K562 (cell line): Measurements from ENCODE around the gene IL27RA. TPM values are rescaled to one million over a fixed set of nuclear protein-coding genes. Genes with fewer than 3 reads are reported as not detected.

Source experiments
- ARID1B ChIP-seq: fragments of 450-650 bp; IDR thresholded peaks from 2 replicates; pipeline ENCODE4 v1.6.1; 2016; ENCODE audit warnings: antibody characterized with exemption, mild to moderate bottlenecking, inconsistent platforms
- DPF2 ChIP-seq: fragments of 450-650 bp; IDR thresholded peaks from 2 replicates; pipeline ENCODE4 v1.6.1; 2016
- EGR1 ChIP-seq: fragments of 450-650 bp; conservative IDR thresholded peaks from 2 replicates; pipeline ENCODE4 v1.6.1; 2017; ENCODE audit warnings: mild to moderate bottlenecking
- EP300 ChIP-seq: IDR thresholded peaks from 2 replicates; pipeline ENCODE4 v1.6.1; 2012; ENCODE audit warnings: low read length, improper control_type of control experiment
- ETV1 ChIP-seq: fragments of 450-650 bp; conservative IDR thresholded peaks from 2 replicates; pipeline ENCODE4 v1.6.1; 2016; ENCODE audit warnings: missing genetic modification characterization, control low read depth, low read depth, missing compliant biosample characterization
- FIP1L1 ChIP-seq: fragments of 200-400 bp; formaldehyde crosslinking; IDR thresholded peaks from 2 replicates; pipeline ENCODE4 v1.6.1; 2018; ENCODE audit warnings: mild to moderate bottlenecking, low read depth, low read length; ENCODE audit not compliant: poor library complexity, severe bottlenecking
- MEIS2 ChIP-seq: fragments of 450-650 bp; IDR thresholded peaks from 2 replicates; pipeline ENCODE4 v1.6.1; 2014; ENCODE audit warnings: mild to moderate bottlenecking; ENCODE audit not compliant: partially characterized antibody
- MYNN ChIP-seq, 2 experiments: sonication (generic); formaldehyde crosslinking in 1 of 2; IDR thresholded peaks; 2 replicates each; pipeline versions ENCODE4 v1.5.0 to v1.6.1; 2016 to 2020; ENCODE audit warnings: antibody characterized with exemption in 1 of 2, missing genetic modification reagents in 1 of 2
- NBN ChIP-seq: fragments of 450-650 bp; IDR thresholded peaks from 2 replicates; pipeline ENCODE4 v1.6.1; 2016; ENCODE audit warnings: low read depth, mild to moderate bottlenecking
- POLR2A ChIP-seq: fragments of 450-650 bp; conservative IDR thresholded peaks from 2 replicates; pipeline ENCODE4 v1.6.1; 2016
- RCOR1 ChIP-seq, 2 experiments: IDR thresholded peaks; 2 replicates each; pipeline ENCODE4 v1.6.1; 2012; ENCODE audit warnings: low read depth in 2 of 2, low read length in 2 of 2, borderline replicate concordance in 1 of 2, improper control_type of control experiment in 1 of 2
- SIN3A ChIP-seq, 2 experiments: fragments of 150-350 bp in 1 of 2; IDR thresholded peaks; 2 replicates each; pipeline ENCODE4 v1.6.1; 2011 to 2016; ENCODE audit warnings: borderline replicate concordance in 2 of 2, low read depth in 2 of 2, low read length in 2 of 2, mild to moderate bottlenecking in 2 of 2, moderate library complexity in 2 of 2; ENCODE audit not compliant: control insufficient read depth in 1 of 2
- SUPT5H ChIP-seq: fragments of 450-650 bp; IDR thresholded peaks from 2 replicates; pipeline ENCODE4 v1.6.1; 2016
- polyA plus RNA-seq, 8 experiments: library from polyadenylated mRNA; depleted of rRNA in 4 of 8; stranded (reverse) in 5 of 8; unstranded in 3 of 8; fragments of >200 nt; fragmentation: Nextera tagmentation in 2 of 8; fragmentation: Illumina TruSeq in 1 of 8; extraction: Ambion mirVana in 2 of 8; extraction: Trizol in 1 of 8; gene quantifications; 2 replicates each; pipeline versions ENCODE4 v1.2.1 to v1.2.3, GENCODE V29; 2011 to 2014; ENCODE audit warnings: inconsistent platforms in 1 of 8, missing spikeins in 1 of 8
- total RNA-seq, 7 experiments: library from RNA; depleted of rRNA in 6 of 7; stranded (reverse); fragments of >200 nt in 6 of 7; fragmentation: Illumina TruSeq in 2 of 7; extraction: Trizol in 2 of 7; gene quantifications; 2 replicates each; pipeline versions ENCODE4 v1.2.1 to v1.2.3, GENCODE V29; 2011 to 2021; ENCODE audit warnings: low replicate concordance in 1 of 7
- TF ChIP-seq, protein P1 (sequence below): sonication (generic); formaldehyde crosslinking; IDR thresholded peaks from 2 replicates; pipeline ENCODE4 v1.8.0; 2022; ENCODE audit warnings: missing genetic modification reagents, mild to moderate bottlenecking, moderate library complexity, borderline replicate concordance
- TF ChIP-seq, protein P2 (sequence below): fragments of 450-650 bp; IDR thresholded peaks from 2 replicates; pipeline ENCODE4 v1.6.1; 2016
- TF ChIP-seq, protein P3 (sequence below), 2 experiments: fragments of 450-650 bp; conservative IDR thresholded peaks; 2 replicates each; pipeline ENCODE4 v1.6.1; 2017; ENCODE audit warnings: mild to moderate bottlenecking in 2 of 2, moderate library complexity in 2 of 2
- TF ChIP-seq, protein P4 (sequence below), 3 experiments: IDR thresholded peaks in 2 of 3; conservative IDR thresholded peaks in 1 of 3; 2 replicates each; pipeline ENCODE4 v1.5.1; 2011 to 2012; ENCODE audit warnings: low read length in 3 of 3, mild to moderate bottlenecking in 3 of 3, control low read depth in 2 of 3, improper control_type of control experiment in 1 of 3, inconsistent platforms in 1 of 3, low read depth in 1 of 3, mixed read lengths in 1 of 3, moderate library complexity in 1 of 3; ENCODE audit not compliant: insufficient read depth in 2 of 3

Gene IL27RA
- total and polyA plus RNA-seq, 9 of the 15 experiments (the other 6 are each of a cell fraction or from before 2014, with no cell fraction given), result 1.9 to 15.9 (median 12.0) TPM

DNA sequence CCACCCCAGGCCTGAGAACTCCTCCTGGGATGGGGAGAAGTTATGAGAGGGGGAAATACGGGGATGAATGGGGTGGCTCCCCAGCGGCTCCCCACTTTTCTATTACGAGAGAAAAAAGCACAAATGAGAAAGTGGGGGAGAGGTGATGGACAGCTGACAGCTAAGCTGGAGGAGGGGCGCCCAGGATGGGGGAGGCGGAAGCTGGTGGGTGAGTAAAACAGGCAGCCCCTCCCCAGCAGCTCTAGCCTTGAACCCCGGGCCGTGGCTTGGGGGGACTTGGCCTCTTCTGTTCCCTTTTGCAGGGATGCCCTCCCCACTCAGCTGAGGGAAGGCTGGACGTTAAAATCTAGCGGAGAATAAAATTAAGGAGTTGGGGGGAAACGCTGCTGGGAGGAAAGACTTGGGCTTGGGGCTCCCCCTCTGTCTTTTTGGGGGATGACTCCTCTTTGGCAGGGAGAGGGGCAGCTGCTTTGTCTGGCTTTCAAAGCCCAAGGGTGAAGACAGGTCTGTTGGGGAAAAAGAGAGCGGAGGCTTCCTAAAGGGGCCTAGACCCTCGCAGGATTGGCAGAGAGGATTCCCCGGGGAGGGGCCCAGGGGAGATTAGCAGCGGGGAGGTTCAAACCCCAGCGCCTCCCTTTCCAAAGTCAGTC, 60.4 kb downstream of the IL27RA start (continued):
- TF ChIP-seq, protein P1, sequence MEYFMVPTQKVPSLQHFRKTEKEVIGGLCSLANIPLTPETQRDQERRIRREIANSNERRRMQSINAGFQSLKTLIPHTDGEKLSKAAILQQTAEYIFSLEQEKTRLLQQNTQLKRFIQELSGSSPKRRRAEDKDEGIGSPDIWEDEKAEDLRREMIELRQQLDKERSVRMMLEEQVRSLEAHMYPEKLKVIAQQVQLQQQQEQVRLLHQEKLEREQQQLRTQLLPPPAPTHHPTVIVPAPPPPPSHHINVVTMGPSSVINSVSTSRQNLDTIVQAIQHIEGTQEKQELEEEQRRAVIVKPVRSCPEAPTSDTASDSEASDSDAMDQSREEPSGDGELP (CRISPR knock-in tag), result peak; percentile 72; the same call in 1 of the 2 replicates
- no peak for TF ChIP-seq FIP1L1
- no peak for TF ChIP-seq EP300
- no peak; the same call in 1 of the 2 replicates for TF ChIP-seq NBN
- TF ChIP-seq POLR2A, result 0 out of 2 replicates have a peak, but pooled peaks have one; percentile 20
- TF ChIP-seq, protein P2, sequence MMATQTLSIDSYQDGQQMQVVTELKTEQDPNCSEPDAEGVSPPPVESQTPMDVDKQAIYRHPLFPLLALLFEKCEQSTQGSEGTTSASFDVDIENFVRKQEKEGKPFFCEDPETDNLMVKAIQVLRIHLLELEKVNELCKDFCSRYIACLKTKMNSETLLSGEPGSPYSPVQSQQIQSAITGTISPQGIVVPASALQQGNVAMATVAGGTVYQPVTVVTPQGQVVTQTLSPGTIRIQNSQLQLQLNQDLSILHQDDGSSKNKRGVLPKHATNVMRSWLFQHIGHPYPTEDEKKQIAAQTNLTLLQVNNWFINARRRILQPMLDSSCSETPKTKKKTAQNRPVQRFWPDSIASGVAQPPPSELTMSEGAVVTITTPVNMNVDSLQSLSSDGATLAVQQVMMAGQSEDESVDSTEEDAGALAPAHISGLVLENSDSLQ, result peak; percentile 95
- TF ChIP-seq SIN3A (IDR thresholded peaks at IDR 0.05; ENCODE audit: borderline replicate concordance in 2 of 2, control insufficient read depth in 1 of 2, low read depth in 2 of 2, low read length in 2 of 2), result 0 out of 4 replicates have a peak, but pooled peaks have one; percentile 8 to 19
- TF ChIP-seq, protein P3, sequence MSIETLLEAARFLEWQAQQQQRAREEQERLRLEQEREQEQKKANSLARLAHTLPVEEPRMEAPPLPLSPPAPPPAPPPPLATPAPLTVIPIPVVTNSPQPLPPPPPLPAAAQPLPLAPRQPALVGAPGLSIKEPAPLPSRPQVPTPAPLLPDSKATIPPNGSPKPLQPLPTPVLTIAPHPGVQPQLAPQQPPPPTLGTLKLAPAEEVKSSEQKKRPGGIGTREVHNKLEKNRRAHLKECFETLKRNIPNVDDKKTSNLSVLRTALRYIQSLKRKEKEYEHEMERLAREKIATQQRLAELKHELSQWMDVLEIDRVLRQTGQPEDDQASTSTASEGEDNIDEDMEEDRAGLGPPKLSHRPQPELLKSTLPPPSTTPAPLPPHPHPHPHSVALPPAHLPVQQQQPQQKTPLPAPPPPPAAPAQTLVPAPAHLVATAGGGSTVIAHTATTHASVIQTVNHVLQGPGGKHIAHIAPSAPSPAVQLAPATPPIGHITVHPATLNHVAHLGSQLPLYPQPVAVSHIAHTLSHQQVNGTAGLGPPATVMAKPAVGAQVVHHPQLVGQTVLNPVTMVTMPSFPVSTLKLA (conservative IDR thresholded peaks at IDR 0.05), result peak in 1 of 2 experiments; percentile 63; a peak in 2 of 4 replicates
- TF ChIP-seq EGR1, result peak; percentile 72
- peak; percentile 79 for TF ChIP-seq MEIS2
- TF ChIP-seq RCOR1 (IDR thresholded peaks at IDR 0.05; ENCODE audit: borderline replicate concordance in 1 of 2, low read depth in 2 of 2, low read length in 2 of 2), result 0 out of 4 replicates have a peak, but pooled peaks of 1 of the 2 experiments have one; percentile 0
- TF ChIP-seq, protein P4, sequence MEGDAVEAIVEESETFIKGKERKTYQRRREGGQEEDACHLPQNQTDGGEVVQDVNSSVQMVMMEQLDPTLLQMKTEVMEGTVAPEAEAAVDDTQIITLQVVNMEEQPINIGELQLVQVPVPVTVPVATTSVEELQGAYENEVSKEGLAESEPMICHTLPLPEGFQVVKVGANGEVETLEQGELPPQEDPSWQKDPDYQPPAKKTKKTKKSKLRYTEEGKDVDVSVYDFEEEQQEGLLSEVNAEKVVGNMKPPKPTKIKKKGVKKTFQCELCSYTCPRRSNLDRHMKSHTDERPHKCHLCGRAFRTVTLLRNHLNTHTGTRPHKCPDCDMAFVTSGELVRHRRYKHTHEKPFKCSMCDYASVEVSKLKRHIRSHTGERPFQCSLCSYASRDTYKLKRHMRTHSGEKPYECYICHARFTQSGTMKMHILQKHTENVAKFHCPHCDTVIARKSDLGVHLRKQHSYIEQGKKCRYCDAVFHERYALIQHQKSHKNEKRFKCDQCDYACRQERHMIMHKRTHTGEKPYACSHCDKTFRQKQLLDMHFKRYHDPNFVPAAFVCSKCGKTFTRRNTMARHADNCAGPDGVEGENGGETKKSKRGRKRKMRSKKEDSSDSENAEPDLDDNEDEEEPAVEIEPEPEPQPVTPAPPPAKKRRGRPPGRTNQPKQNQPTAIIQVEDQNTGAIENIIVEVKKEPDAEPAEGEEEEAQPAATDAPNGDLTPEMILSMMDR (IDR thresholded peaks at IDR 0.05 in 2 of 3, conservative IDR thresholded peaks at IDR 0.05 in 1 of 3; ENCODE audit: insufficient read depth in 2 of 3, low read depth in 1 of 3, low read length in 3 of 3), result peak; percentile 20 to 37 (median 36); a peak in 2 of 6 replicates
- TF ChIP-seq SUPT5H, result peak; percentile 3; the same call in 1 of the 2 replicates
- TF ChIP-seq DPF2, result peak; percentile 52; the same call in 1 of the 2 replicates
- TF ChIP-seq ETV1 (tag), result peak; percentile 42
- 0 out of 2 replicates have a peak, but pooled peaks have one; percentile 18 for TF ChIP-seq ARID1B
- TF ChIP-seq MYNN (IDR thresholded peaks at IDR 0.05), result 0 out of 2 replicates have a peak, but pooled peaks have one; percentile 14
- TF ChIP-seq MYNN (CRISPR knock-in tag; IDR thresholded peaks at IDR 0.05), result no peak
